ENCODE measurements around the gene CTIF.

CTIF gene

GRCh38 chr18:48600456-48601090 lies 61.7 kb downstream of the CTIF start:
- H3K4me2 ChIP-seq (ENCODE audit: low read depth, low read length) = no peak overlapping the region
- H3K9me2 ChIP-seq (replicated peaks; ENCODE audit: insufficient read depth, low read length) = no peaks in the 10 kb centered on the region
- no peaks in the 10 kb centered on the region for H3K79me2 ChIP-seq (ENCODE audit: low read length)
- H3K36me3 ChIP-seq (replicated peaks; ENCODE audit: insufficient read depth, low read length) = no peaks in the 10 kb centered on the region
- no peaks in the 10 kb centered on the region for H3K27me3 ChIP-seq (replicated peaks; ENCODE audit: insufficient read depth, low read length)
- DNase-seq = no peak
- H2AFZ ChIP-seq (ENCODE audit: low read length) = no peak overlapping the region
- H3K27ac ChIP-seq (ENCODE audit: low read length) = no peak overlapping the region
- TF ChIP-seq CTCF (IDR thresholded peaks at IDR 0.05; ENCODE audit: low read length) (no peak), EZH2 (optimal IDR thresholded peaks at IDR 0.05; ENCODE audit: low read depth, low read length) (no peak), EZH2phosphoT487 (IDR thresholded peaks at IDR 0.05; ENCODE audit: low read length) (no peak)
- no peaks in the 10 kb centered on the region for H3K4me1 ChIP-seq (ENCODE audit: low read length)
- no peaks in the 10 kb centered on the region for H3F3A ChIP-seq (ENCODE audit: insufficient read depth, low read length)
- no peaks in the 10 kb centered on the region for H3K9me3 ChIP-seq (replicated peaks; ENCODE audit: insufficient read depth, low read length)
- H3K9ac ChIP-seq (ENCODE audit: low read length) = no peak overlapping the region
- no peak overlapping the region for H3K4me3 ChIP-seq (ENCODE audit: low read length)
- H4K20me1 ChIP-seq (ENCODE audit: insufficient read depth, low read length) = no peaks in the 10 kb centered on the region

- Histone ChIP-seq H3K27ac (ENCODE audit: low read length) (no peak overlapping the region), H3F3A (ENCODE audit: insufficient read depth, low read length) (no peaks in the 10 kb centered on the region), H4K20me1 (ENCODE audit: insufficient read depth, low read length) (no peaks in the 10 kb centered on the region), H3K4me2 (ENCODE audit: low read depth, low read length) (no peak overlapping the region), H3K27me3 (replicated peaks; ENCODE audit: insufficient read depth, low read length) (no peaks in the 10 kb centered on the region), H3K9ac (ENCODE audit: low read length) (no peak overlapping the region), H3K4me1 (ENCODE audit: low read length) (no peaks in the 10 kb centered on the region), H3K79me2 (ENCODE audit: low read length) (no peaks in the 10 kb centered on the region), H2AFZ (ENCODE audit: low read length) (no peak overlapping the region), H3K9me2 (replicated peaks; ENCODE audit: insufficient read depth, low read length) (no peaks in the 10 kb centered on the region), H3K9me3 (replicated peaks; ENCODE audit: insufficient read depth, low read length) (no peaks in the 10 kb centered on the region), H3K4me3 (ENCODE audit: low read length) (no peak overlapping the region), H3K36me3 (replicated peaks; ENCODE audit: insufficient read depth, low read length) (no peaks in the 10 kb centered on the region)
- DNase-seq = no peak
- TF ChIP-seq EZH2 (optimal IDR thresholded peaks at IDR 0.05; ENCODE audit: low read depth, low read length) = no peak
- TF ChIP-seq CTCF (IDR thresholded peaks at IDR 0.05; ENCODE audit: low read length) = no peak
- no peak for TF ChIP-seq EZH2phosphoT487 (IDR thresholded peaks at IDR 0.05; ENCODE audit: low read length)
Observed at GRCh38 chr18:48601343-48601742, 62.5 kb downstream of the CTIF start.

GRCh38 chr18:48602759-48603390 lies 64.0 kb downstream of the CTIF start:
- Histone ChIP-seq H3K4me3 (ENCODE audit: low read length) (no peak overlapping the region), H3K9me3 (replicated peaks; ENCODE audit: insufficient read depth, low read length) (no peaks in the 10 kb centered on the region), H3K4me2 (ENCODE audit: low read depth, low read length) (no peak overlapping the region), H3K4me1 (ENCODE audit: low read length) (no peaks in the 10 kb centered on the region), H3F3A (ENCODE audit: insufficient read depth, low read length) (no peaks in the 10 kb centered on the region), H3K27ac (ENCODE audit: low read length) (no peak overlapping the region), H3K79me2 (ENCODE audit: low read length) (no peaks in the 10 kb centered on the region), H3K27me3 (replicated peaks; ENCODE audit: insufficient read depth, low read length) (no peaks in the 10 kb centered on the region), H3K9ac (ENCODE audit: low read length) (no peak overlapping the region), H4K20me1 (ENCODE audit: insufficient read depth, low read length) (no peaks in the 10 kb centered on the region), H2AFZ (ENCODE audit: low read length) (no peak overlapping the region), H3K36me3 (replicated peaks; ENCODE audit: insufficient read depth, low read length) (no peaks in the 10 kb centered on the region), H3K9me2 (replicated peaks; ENCODE audit: insufficient read depth, low read length) (no peaks in the 10 kb centered on the region)
- no peak for DNase-seq
- TF ChIP-seq EZH2 (optimal IDR thresholded peaks at IDR 0.05; ENCODE audit: low read depth, low read length) (no peak), CTCF (IDR thresholded peaks at IDR 0.05; ENCODE audit: low read length) (no peak), EZH2phosphoT487 (IDR thresholded peaks at IDR 0.05; ENCODE audit: low read length) (no peak)

All from MM.1S (cell line).